ENCODE results near the gene RABL3.
"Not testable (repeated sequence)": the region's sequence is repeated elsewhere in the genome, so short reads cannot be mapped to it uniquely, and the experiment has no call there.

RABL3 gene

DNA sequence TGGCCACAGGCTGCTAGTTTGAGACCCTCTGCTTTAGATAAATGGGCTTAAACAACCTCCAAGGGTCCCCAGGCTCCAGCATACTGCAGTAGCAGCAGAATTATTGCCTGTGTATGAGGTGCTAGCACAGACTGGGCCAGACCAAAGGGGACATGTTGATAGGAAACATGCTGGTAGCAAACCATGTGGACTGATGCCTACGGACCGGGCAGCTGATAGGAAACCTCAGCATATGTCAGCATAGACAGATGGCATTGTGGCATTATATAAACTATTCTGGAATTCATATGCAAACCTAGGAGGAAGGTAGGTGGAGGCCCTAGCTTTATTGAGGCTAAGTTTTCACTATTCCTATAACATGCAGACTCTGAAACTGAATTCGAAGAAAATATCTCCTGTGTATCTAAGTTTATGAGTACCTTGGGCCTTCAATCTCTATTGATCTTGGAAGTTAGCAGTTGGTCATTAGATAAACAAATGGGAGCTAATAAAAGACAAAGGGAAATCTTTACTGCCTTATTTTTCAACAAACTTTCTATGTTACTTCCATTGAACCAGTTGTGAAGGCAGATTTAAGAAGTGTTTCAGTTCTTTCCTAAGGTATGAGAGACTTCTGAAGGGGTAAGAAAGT is 58.5 kb downstream of the RABL3 start:
- no peak for DNase-seq (ENCODE audit: low read depth in 3 of 3, low spot score in 1 of 3)

- DNase-seq (ENCODE audit: low read depth in 3 of 3, low spot score in 1 of 3): no peak
These were observed 59.1 kb downstream of the RABL3 start for GRCh38 chr3:120683213-120683612.

DNA sequence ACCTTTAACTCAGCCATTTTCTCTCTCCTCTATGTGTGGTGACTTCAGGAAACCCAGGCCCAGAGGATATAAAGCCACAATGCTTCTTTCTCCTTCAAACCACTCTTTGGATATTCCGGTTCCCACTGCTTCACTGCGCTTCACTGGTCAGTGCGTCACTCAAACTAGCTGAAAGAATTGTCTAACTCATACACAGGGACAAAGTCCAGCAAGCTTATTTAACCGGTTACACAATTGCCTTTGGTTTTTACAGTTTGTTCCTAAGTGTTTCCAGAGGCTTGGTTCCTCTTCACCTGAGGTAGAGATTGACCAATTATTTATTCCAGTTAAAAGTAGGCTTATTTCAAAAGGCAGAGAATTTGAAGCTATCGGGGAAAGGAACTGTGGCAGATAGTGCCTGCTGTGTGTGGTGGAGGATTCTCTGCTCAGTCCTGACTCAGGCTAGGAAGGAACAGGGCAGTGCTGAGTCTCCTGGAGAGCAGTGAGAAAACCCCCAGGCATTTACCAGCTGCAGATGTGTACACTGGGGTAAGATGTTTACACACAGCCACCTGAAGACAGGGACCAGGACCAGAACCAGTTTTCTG is 60.1 kb downstream of the RABL3 start, which contains the start of gene HGD:
Gene HGD, minus strand, starts transcription at position 145 of the 587 bp plus-strand sequence. Its CDS starts 128 bp downstream, at position 17.
- DNase-seq (ENCODE audit: low read depth in 3 of 3, low spot score in 1 of 3): no peak

GRCh38 chr3:120681506-120682038 is 60.7 kb downstream of the RABL3 start:
- no peak for DNase-seq (ENCODE audit: low read depth in 3 of 3, low spot score in 1 of 3)

- DNase-seq (ENCODE audit: low read depth in 3 of 3, low spot score in 1 of 3): no peak
These were observed 61.3 kb downstream of the RABL3 start for GRCh38 chr3:120681018-120681417.

GRCh38 chr3:120680193-120680894 is 62.0 kb downstream of the RABL3 start:
- DNase-seq (ENCODE audit: low read depth in 3 of 3, low spot score in 1 of 3): no peak

GRCh38 chr3:120678984-120679383 is 63.3 kb downstream of the RABL3 start:
- no peak for DNase-seq (ENCODE audit: low read depth in 3 of 3, low spot score in 1 of 3)

DNA sequence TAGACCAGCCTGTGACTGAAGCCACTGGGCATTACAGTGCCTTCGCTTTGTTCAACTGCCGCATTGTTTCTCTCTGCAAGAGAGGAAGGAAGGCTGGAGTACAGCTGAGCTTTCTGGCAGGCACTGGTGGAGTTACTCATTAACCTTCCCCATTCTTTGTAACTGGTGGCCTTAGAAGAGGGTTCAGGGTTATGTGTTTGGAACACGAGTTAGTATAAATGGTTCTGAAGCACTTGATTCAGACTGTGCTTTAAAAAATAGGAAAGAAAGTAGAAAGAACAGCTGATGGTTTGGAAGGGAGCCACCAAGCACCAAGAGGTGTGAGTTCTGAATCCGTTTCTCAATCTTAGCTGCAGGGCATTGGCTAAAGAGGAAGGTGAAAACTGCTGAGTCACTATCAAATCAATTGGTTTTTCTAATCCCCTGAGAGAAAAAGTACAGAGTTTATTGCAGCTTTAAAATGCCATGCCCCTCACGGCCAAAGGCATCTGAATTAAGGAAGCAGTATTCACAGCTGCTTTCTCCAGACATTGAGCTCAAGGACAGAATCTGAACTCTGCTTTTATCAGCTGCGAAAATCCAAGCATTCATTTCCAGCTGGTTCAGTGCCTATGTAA is 63.9 kb downstream of the RABL3 start:
- no peak for DNase-seq (ENCODE audit: low read depth in 3 of 3, low spot score in 1 of 3)

DNA sequence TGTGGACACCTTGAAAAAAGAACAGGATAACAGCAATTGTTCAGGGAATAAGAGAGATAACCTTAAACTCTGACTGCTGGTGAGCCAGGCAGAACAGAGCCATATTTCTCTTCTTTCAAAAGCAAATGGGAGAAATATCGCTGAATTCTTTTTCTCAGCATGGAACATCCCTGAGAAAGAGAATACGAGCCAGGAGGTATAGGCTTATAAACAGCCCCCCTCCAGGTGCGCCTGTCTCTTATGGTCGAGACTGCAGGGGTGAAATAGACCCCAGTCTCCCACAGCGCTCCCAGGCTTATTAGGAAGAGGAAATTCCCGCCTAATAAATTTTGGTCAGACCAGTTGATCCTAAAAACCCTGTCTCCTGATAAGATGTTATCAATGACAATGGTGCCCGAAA is 65.1 kb downstream of the RABL3 start:
- DNase-seq (ENCODE audit: low read depth in 3 of 3, low spot score in 1 of 3): not testable (repeated sequence)

DNA sequence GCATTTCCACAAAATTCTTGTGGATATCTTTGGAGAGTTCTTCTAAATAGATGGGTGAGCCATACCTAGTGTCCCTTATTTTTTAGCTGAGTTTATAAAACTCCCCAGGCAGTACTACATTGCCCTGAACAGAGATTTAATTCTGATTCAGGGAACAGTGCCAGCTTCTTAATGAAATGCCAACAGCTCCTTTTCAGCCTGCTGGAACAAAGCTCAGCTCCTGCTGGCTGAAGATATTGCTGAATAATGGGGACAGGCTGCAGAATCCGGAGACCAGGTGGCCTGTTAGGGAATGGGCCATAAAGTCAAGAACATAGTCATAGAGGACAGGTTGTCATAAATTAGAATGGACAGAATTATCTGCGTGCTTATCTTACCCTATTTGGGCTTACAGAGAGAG is 69.2 kb downstream of the RABL3 start:
- no peak for DNase-seq (ENCODE audit: low read depth in 3 of 3, low spot score in 1 of 3)

DNA sequence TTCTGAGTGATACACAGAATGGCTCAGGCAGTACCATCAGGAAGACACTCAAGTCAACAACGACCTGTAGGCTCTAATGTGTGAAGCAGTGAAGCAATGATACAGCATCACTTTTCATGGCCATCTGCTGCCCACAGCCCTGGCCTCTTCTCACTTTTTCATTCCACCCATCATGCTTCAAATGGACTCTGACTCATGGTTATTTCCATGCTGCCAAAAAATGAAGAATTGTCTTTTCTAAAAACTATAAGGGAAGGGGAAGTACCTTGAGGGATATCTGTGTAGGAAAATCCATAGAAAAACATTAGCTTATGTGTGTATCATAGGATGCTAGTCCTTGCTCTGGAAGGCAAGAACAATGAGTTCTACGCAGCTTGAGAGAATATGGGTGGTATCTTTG is 71.7 kb downstream of the RABL3 start:
- DNase-seq (ENCODE audit: low read depth in 3 of 3, low spot score in 1 of 3): no peak

- no peak for DNase-seq (ENCODE audit: low read depth in 3 of 3, low spot score in 1 of 3)
These were observed 77.4 kb downstream of the RABL3 start for GRCh38 chr3:120664926-120665325.

- DNase-seq (ENCODE audit: low read depth in 3 of 3, low spot score in 1 of 3): no peak
These were observed 80.4 kb downstream of the RABL3 start for GRCh38 chr3:120661945-120662344.

- DNase-seq (ENCODE audit: low read depth in 3 of 3, low spot score in 1 of 3): no peak
These were observed 81.0 kb downstream of the RABL3 start for GRCh38 chr3:120661106-120661905.

DNA sequence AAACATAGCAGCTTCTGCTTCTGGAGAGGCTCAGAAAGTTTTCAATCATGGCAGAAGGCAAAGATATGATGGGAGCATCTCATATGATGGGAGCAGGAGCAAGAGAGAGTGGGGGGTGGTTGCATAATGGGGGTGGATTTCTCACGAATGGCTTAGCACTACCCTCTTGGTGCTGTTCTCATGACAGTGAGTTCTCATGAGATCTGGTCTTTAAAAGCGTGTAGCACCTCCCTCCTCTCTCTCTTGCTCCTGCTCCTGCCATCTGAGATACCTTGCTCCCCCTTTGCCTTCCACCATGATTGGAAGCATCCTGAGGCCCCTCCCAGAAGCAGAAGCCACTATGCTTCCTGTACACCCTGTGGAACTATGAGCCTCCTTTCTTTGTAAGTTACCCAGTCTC is 82.5 kb downstream of the RABL3 start:
- DNase-seq (ENCODE audit: low read depth in 3 of 3, low spot score in 1 of 3): no peak

- no peak for DNase-seq (ENCODE audit: low read depth in 3 of 3, low spot score in 1 of 3)
These were observed 83.0 kb downstream of the RABL3 start for GRCh38 chr3:120659285-120659684.

DNA sequence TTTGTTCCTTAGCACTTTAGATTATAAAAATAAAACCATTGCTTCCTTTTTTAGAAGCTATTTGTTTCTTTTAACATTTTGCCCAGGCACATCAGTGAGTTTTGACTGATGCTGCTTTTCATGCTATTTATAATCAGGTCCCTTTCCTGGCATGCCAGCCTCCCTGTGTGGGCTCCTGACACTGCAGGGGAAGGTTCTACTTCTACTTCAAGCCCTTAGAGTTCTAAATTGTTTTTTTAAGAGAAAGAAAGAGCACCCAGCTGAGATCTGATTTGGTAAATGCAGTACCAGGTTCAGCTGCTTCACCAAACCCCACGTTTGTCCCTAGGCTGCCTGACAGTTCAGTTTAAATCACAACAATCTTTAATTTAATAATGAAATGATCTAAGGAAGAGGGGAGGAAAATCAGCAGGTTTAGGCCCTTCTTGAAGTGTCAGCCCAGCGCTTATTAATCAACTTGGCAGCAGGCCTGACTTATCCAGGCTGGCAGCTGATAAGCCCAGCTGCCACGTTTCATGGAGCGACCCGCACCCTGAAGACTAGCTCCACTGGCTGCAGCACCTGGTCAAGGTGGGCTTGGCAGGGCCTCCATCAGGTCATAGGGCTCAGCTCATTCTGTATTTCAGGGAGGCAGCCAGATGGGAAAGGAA is 89.3 kb downstream of the RABL3 start:
- DNase-seq (ENCODE audit: low read depth in 3 of 3, low spot score in 1 of 3): no peak

DNA sequence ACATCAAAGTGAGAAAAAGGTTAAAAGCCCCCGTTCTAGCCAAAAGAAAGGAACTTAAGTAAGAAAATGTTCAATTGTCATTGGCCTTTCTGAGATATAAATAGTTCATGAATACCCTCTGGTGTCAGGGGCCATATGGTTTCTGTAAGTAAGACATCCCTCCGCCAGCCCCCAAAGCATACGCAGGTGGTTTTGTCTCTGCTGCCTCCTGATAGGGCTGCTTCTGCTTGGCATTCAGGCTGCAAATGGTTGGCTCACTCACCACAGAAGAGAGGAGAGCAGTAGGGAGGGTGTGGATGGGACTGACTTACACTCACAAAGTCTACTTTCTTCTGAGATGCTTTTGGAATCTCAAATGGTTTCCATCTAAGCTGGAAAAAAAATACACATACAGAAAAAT is 90.0 kb downstream of the RABL3 start:
- DNase-seq (ENCODE audit: low read depth in 3 of 3, low spot score in 1 of 3): no peak

DNA sequence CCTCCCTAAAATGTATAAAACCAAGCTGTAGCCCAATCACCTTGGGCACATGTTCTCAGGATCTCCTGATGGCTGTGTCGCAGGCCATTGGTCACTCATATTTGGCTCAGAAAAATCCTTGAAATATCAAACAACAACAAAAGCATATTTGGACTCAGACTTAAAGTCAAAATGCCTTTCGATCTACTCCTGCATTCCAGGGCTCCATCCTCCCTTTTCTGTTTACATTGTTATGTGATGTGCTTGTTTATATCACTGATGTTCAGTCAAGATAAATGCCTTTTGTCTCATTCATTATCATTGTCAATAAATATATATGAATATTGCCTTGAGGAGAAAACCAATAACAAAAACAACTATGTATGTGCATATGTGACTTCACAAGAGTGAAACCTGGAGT is 92.0 kb downstream of the RABL3 start:
- DNase-seq (ENCODE audit: low read depth in 3 of 3, low spot score in 1 of 3): no peak

- no peak for DNase-seq (ENCODE audit: low read depth in 3 of 3, low spot score in 1 of 3)
These were observed 92.5 kb downstream of the RABL3 start for GRCh38 chr3:120649830-120650233.

Data from stimulated activated CD4-positive, alpha-beta T cell treated with anti-CD3 and anti-CD28 coated beads, TNF-alpha, amount 100 ng/mL, for 1 hour (primary cell).